Parathyroid adenoma (tissue), 2 donors: Measurements from ENCODE around the gene CCDC102A.

Source experiments
- H2AFZ ChIP-seq: fragments of 300-600 bp; sonication (generic); one replicate; pipeline ENCODE4 v1.7.0; 2017; ENCODE audit warnings: antibody characterized with exemption, mild to moderate bottlenecking
- H3K27ac ChIP-seq: fragments of 300-600 bp; sonication (generic); one replicate; pipeline ENCODE4 v1.7.0; 2017
- H3K27me3 ChIP-seq: fragments of 300-600 bp; sonication (generic); one replicate; pipeline ENCODE4 v1.7.0; 2017; ENCODE audit warnings: low read length; ENCODE audit not compliant: control insufficient read depth, insufficient read depth
- H3K36me3 ChIP-seq: fragments of 300-600 bp; sonication (generic); one replicate; pipeline ENCODE4 v1.7.0; 2017; ENCODE audit warnings: low read length; ENCODE audit not compliant: control insufficient read depth, insufficient read depth
- H3K4me1 ChIP-seq: fragments of 300-600 bp; sonication (generic); one replicate; pipeline ENCODE4 v1.7.0; 2017; ENCODE audit warnings: control low read depth
- H3K4me2 ChIP-seq: fragments of 300-600 bp; sonication (generic); one replicate; pipeline ENCODE4 v1.7.0; 2017; ENCODE audit warnings: low read length
- H3K4me3 ChIP-seq: fragments of 300-600 bp; sonication (generic); one replicate; pipeline ENCODE4 v1.7.0; 2017; ENCODE audit warnings: low read depth, low read length
- H3K79me2 ChIP-seq: fragments of 300-600 bp; sonication (generic); one replicate; pipeline ENCODE4 v1.7.0; 2017; ENCODE audit warnings: control low read depth
- H3K9ac ChIP-seq: fragments of 300-600 bp; sonication (generic); one replicate; pipeline ENCODE4 v1.7.0; 2017; ENCODE audit warnings: mild to moderate bottlenecking
- H3K9me3 ChIP-seq: fragments of 300-600 bp; sonication (generic); one replicate; pipeline ENCODE4 v1.7.0; 2017; ENCODE audit warnings: low read length; ENCODE audit not compliant: control insufficient read depth
- TF ChIP-seq, protein P1 (sequence below): fragments of 300-600 bp; sonication (generic); IDR thresholded peaks from one replicate; pipeline ENCODE4 v1.7.0; 2017; ENCODE audit warnings: antibody characterized with exemption, mild to moderate bottlenecking
- donor health status: primary hyperparathyroidism.

CCDC102A gene

DNA sequence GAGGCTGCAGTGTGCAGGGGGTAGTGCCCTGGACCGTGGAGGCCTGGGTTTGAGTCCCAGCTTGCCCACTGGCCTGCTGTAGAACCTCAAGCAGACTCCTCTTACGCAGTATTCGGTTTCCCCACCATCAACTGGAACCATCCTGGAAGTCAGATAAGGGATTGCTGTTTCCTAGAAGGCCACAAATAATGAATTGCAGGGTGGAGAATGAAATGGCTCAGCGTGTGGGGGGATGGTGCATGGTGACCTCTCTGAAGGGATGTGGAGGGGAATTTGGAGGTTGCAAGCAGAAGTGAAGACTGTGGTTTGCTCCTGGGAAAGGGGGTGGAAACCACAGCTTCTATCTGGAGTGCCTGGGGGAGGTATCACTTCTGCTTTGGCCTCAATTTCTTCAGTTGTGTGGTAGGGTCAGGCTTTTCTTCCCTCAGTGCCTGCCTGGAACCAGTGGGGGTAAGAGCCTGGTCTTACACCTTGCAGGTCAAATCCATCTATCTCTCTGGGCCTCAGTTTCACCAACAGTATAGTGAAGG, 7.8 kb upstream of the CCDC102A start:
- no peaks in the 10 kb centered on the region for H3K9me3 ChIP-seq
- H3K9ac ChIP-seq = no peak overlapping the region
- TF ChIP-seq, protein P1, sequence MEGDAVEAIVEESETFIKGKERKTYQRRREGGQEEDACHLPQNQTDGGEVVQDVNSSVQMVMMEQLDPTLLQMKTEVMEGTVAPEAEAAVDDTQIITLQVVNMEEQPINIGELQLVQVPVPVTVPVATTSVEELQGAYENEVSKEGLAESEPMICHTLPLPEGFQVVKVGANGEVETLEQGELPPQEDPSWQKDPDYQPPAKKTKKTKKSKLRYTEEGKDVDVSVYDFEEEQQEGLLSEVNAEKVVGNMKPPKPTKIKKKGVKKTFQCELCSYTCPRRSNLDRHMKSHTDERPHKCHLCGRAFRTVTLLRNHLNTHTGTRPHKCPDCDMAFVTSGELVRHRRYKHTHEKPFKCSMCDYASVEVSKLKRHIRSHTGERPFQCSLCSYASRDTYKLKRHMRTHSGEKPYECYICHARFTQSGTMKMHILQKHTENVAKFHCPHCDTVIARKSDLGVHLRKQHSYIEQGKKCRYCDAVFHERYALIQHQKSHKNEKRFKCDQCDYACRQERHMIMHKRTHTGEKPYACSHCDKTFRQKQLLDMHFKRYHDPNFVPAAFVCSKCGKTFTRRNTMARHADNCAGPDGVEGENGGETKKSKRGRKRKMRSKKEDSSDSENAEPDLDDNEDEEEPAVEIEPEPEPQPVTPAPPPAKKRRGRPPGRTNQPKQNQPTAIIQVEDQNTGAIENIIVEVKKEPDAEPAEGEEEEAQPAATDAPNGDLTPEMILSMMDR = no peak
- no peaks in the 10 kb centered on the region for H3K4me1 ChIP-seq
- H3K36me3 ChIP-seq = no peaks in the 10 kb centered on the region
- no peak overlapping the region for H3K27ac ChIP-seq
- H2AFZ ChIP-seq = no peak overlapping the region
- H3K4me2 ChIP-seq = no peak overlapping the region
- H3K79me2 ChIP-seq = no peaks in the 10 kb centered on the region
- no peaks in the 10 kb centered on the region for H3K27me3 ChIP-seq
- H3K4me3 ChIP-seq = no peak overlapping the region

DNA sequence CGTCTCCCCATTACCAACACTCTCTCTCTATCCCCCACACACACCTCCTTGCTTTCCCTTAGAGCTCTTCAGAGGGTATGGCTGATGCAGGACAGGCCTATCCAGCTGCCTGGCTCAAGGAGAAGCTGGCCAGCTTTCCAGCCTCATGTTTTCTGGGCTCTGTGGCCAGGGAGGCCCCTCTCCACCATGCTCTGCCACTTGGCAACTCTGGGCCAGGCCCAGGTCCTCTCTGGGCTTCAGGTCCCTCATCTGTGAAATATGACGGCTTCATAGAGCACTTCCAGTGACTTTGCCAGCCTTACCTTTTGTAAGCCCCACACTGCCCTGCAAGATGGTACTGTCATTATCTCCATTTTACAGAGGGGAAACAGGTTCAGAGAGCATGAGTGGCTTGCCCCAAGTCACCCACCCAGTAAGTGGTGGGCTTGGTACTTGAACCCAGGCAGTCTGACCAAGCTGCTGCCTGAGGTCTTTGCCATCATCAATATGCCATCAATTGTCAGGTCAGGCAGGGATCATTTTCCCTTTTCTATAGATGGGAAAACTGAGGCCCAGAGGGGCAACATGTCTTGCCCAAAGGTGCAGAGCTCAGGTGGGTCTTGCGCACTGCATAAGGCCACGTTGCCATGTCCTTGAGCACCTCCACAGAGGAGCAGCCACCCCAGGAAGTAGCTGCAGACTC, 5.5 kb upstream of the CCDC102A start:
- Histone ChIP-seq H3K4me3 (no peak overlapping the region), H3K27ac (no peak overlapping the region)
- TF ChIP-seq, protein P1 = no peak

GRCh38 chr16:57540906-57541753, 4.8 kb upstream of the CCDC102A start:
- H3K4me2 ChIP-seq = no peak overlapping the region
- H3K9ac ChIP-seq = no peak overlapping the region
- H3K27ac ChIP-seq = no peak overlapping the region
- no peaks in the 10 kb centered on the region for H3K36me3 ChIP-seq
- no peaks in the 10 kb centered on the region for H3K9me3 ChIP-seq
- H3K4me3 ChIP-seq = no peak overlapping the region
- no peak overlapping the region for H2AFZ ChIP-seq
- TF ChIP-seq, protein P1 = no peak
- no peaks in the 10 kb centered on the region for H3K79me2 ChIP-seq
- peaks cover 7% of the 10 kb centered on the region for H3K4me1 ChIP-seq
- no peaks in the 10 kb centered on the region for H3K27me3 ChIP-seq

More for the DNA sequence above, 5.5 kb upstream of the CCDC102A start:
- H3K9me3 ChIP-seq = no peaks in the 10 kb centered on the region
- no peak overlapping the region for H3K4me2 ChIP-seq
- no peak overlapping the region for H2AFZ ChIP-seq
- no peaks in the 10 kb centered on the region for H3K36me3 ChIP-seq
- peaks cover 4% of the 10 kb centered on the region for H3K4me1 ChIP-seq
- H3K79me2 ChIP-seq = no peaks in the 10 kb centered on the region
- no peaks in the 10 kb centered on the region for H3K27me3 ChIP-seq
- H3K9ac ChIP-seq = no peak overlapping the region

DNA sequence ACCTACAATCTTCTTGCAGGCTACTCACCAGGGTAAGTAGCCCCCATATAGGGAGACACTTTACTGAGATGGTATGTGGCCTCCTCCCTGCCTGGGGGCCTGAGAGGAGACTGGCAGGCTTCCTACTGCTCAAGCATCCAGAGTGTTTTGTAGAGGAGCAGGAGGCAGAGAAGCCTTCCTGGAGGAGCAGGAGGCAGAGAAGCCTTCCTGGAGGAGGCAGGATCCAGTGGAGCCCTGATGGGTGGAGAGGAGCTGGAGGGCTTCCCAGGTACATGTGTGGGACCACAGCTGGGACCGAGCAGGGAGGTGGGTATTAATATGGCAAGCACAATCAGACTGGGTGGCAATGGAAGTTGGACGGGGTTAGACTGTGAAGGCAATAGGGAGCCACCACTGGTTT, 4.0 kb upstream of the CCDC102A start:
- H3K36me3 ChIP-seq = no peaks in the 10 kb centered on the region
- TF ChIP-seq, protein P1 = no peak

More for the DNA sequence above, 4.0 kb upstream of the CCDC102A start:
- no peak overlapping the region for H3K27ac ChIP-seq
- H3K4me1 ChIP-seq = peaks cover 7% of the 10 kb centered on the region
- H3K27me3 ChIP-seq = no peaks in the 10 kb centered on the region
- no peak overlapping the region for H3K4me2 ChIP-seq
- H2AFZ ChIP-seq = no peak overlapping the region
- no peak overlapping the region for H3K4me3 ChIP-seq
- no peak overlapping the region for H3K9ac ChIP-seq
- no peaks in the 10 kb centered on the region for H3K9me3 ChIP-seq
- H3K79me2 ChIP-seq = no peaks in the 10 kb centered on the region
